Measurements from ENCODE around the gene NCKAP5L. TPM values are rescaled to one million over a fixed set of nuclear protein-coding genes. Genes with fewer than 3 reads are reported as not detected.

The NCKAP5L gene
- total and polyA plus RNA-seq, 9 of the 15 experiments (the other 6 are each of a cell fraction or from before 2014, with no cell fraction given), result 0.01 to 14.4 (median 3.7) TPM

- TF ChIP-seq AFF1 (IDR thresholded peaks at IDR 0.05; ENCODE audit: low read depth in 1 of 2, partially characterized antibody in 2 of 2) (no peak), TCF3 (CRISPR knock-in tag; IDR thresholded peaks at IDR 0.05) (0 out of 2 replicates have a peak, but pooled peaks have one; percentile 38), ZNF407 (IDR thresholded peaks at IDR 0.05; ENCODE audit: low read depth) (no peak), ETV1 (tag; conservative IDR thresholded peaks at IDR 0.05; ENCODE audit: low read depth) (no peak), BMI1 (IDR thresholded peaks at IDR 0.05; ENCODE audit: low read length) (no peak), KHSRP (IDR thresholded peaks at IDR 0.05) (no peak; the same call in 1 of the 2 replicates), E4F1 (CRISPR knock-in tag; IDR thresholded peaks at IDR 0.05; ENCODE audit: borderline replicate concordance) (no peak), ZNF436 (CRISPR knock-in tag; IDR thresholded peaks at IDR 0.05) (no peak), ZNF561 (CRISPR knock-in tag; conservative IDR thresholded peaks at IDR 0.05) (no peak), NCOA2 (IDR thresholded peaks at IDR 0.05; ENCODE audit: partially characterized antibody in 2 of 2) (no peak), GABPA (tag; conservative IDR thresholded peaks at IDR 0.05; ENCODE audit: low read depth) (no peak; the same call in 1 of the 2 replicates)
Observed at GRCh38 chr12:49750027-49750995, 77.9 kb downstream of the NCKAP5L start (continued).

Data from K562 (cell line).